Stimulated activated effector memory CD8-positive, alpha-beta T cell treated with anti-CD3 and anti-CD28 coated beads, Interleukin-12 subunit alpha, Interleukin-12 subunit beta, amount 100 ng/mL, for 72 hours (primary cell): ENCODE results near the gene RELL2.

ENCODE experiments used
- ATAC-seq: fragments of 150-1000 bp; cut with Tn5 transposase; 2 replicates; pipeline ENCODE4 v1.10.0; 2021
- DNase-seq, 2 donors: peaks; one replicate each; pipeline ENCODE4 v3.0.0; 2021 to 2022; ENCODE audit warnings: low spot score in 2 of 2
- H3K27ac Mint-ChIP-seq: one replicate; pipeline ENCODE4 v1.8.0; 2022; ENCODE audit warnings: mild to moderate bottlenecking, mixed read lengths
- H3K36me3 Mint-ChIP-seq: one replicate; pipeline ENCODE4 v1.8.0; 2022; ENCODE audit warnings: mild to moderate bottlenecking, mixed read lengths
- H3K4me1 Mint-ChIP-seq: one replicate; pipeline ENCODE4 v1.8.0; 2022; ENCODE audit warnings: mixed read lengths
- H3K4me3 Mint-ChIP-seq: one replicate; pipeline ENCODE4 v1.8.0; 2022; ENCODE audit warnings: mild to moderate bottlenecking, mixed read lengths
- H3K9me3 Mint-ChIP-seq: one replicate; pipeline ENCODE4 v1.8.0; 2022; ENCODE audit warnings: mixed read lengths

RELL2 gene

GRCh38 chr5:141672841-141673813 is 36.3 kb downstream of the RELL2 start:
- no peak overlapping the region for H3K4me3 Mint-ChIP-seq
- no peaks in the 10 kb centered on the region for H3K4me1 Mint-ChIP-seq
- no peak overlapping the region for H3K27ac Mint-ChIP-seq
- H3K36me3 Mint-ChIP-seq = peaks cover 5% of the 10 kb centered on the region
- ATAC-seq = no peak
- no peaks in the 10 kb centered on the region for H3K9me3 Mint-ChIP-seq
- no peak for DNase-seq

GRCh38 chr5:141674747-141675146 is 38.0 kb downstream of the RELL2 start:
- H3K4me3 Mint-ChIP-seq = no peak overlapping the region
- ATAC-seq = no peak
- H3K4me1 Mint-ChIP-seq = no peaks in the 10 kb centered on the region
- H3K36me3 Mint-ChIP-seq = no peaks in the 10 kb centered on the region
- no peak for DNase-seq
- H3K27ac Mint-ChIP-seq = no peak overlapping the region
- no peaks in the 10 kb centered on the region for H3K9me3 Mint-ChIP-seq

- H3K4me3 Mint-ChIP-seq = no peak overlapping the region
- H3K27ac Mint-ChIP-seq = no peak overlapping the region
- H3K4me1 Mint-ChIP-seq = peaks cover 3% of the 10 kb centered on the region
- no peaks in the 10 kb centered on the region for H3K9me3 Mint-ChIP-seq
- no peaks in the 10 kb centered on the region for H3K36me3 Mint-ChIP-seq
- ATAC-seq (no peak), DNase-seq (no peak)
Measured at GRCh38 chr5:141675672-141676071, 38.9 kb downstream of the RELL2 start.

GRCh38 chr5:141677415-141677814 is 40.6 kb downstream of the RELL2 start:
- H3K36me3 Mint-ChIP-seq = no peaks in the 10 kb centered on the region
- H3K4me1 Mint-ChIP-seq = peaks cover 18% of the 10 kb centered on the region
- no peaks in the 10 kb centered on the region for H3K9me3 Mint-ChIP-seq
- H3K27ac Mint-ChIP-seq = no peak overlapping the region
- no peak overlapping the region for H3K4me3 Mint-ChIP-seq
- no peak for DNase-seq
- no peak for ATAC-seq

- no peaks in the 10 kb centered on the region for H3K9me3 Mint-ChIP-seq
- H3K4me3 Mint-ChIP-seq = peak overlapping the region; percentile 63
- H3K4me1 Mint-ChIP-seq = peaks cover 35% of the 10 kb centered on the region
- DNase-seq = no peak
- no peak for ATAC-seq
- peak overlapping the region; percentile 67 for H3K27ac Mint-ChIP-seq
- no peaks in the 10 kb centered on the region for H3K36me3 Mint-ChIP-seq
Measured at GRCh38 chr5:141680178-141680577, 43.4 kb downstream of the RELL2 start.

GRCh38 chr5:141680751-141681201 is 44.0 kb downstream of the RELL2 start:
- DNase-seq (no peak), ATAC-seq (no peak)
- H3K9me3 Mint-ChIP-seq = no peaks in the 10 kb centered on the region
- H3K4me3 Mint-ChIP-seq = peak overlapping the region; percentile 63
- H3K27ac Mint-ChIP-seq = peak overlapping the region; percentile 67
- H3K4me1 Mint-ChIP-seq = peaks cover 35% of the 10 kb centered on the region
- no peaks in the 10 kb centered on the region for H3K36me3 Mint-ChIP-seq

- no peaks in the 10 kb centered on the region for H3K9me3 Mint-ChIP-seq
- no peaks in the 10 kb centered on the region for H3K36me3 Mint-ChIP-seq
- peaks cover 35% of the 10 kb centered on the region for H3K4me1 Mint-ChIP-seq
- no peak for ATAC-seq
- peak overlapping the region; percentile 67 for H3K27ac Mint-ChIP-seq
- DNase-seq = no peak
- peak overlapping the region; percentile 63 for H3K4me3 Mint-ChIP-seq
Measured at GRCh38 chr5:141681295-141681694, 44.5 kb downstream of the RELL2 start.

GRCh38 chr5:141681695-141682641 is 45.2 kb downstream of the RELL2 start, which contains the start of gene ARAP3:
Gene ARAP3 (minus strand): TSS chr5:141682230. CDS start chr5:141680486, 1,744 bp downstream.
- Mint-ChIP-seq H3K9me3 (no peaks in the 10 kb centered on the region), H3K4me3 (peak within 1 kb of the TSS; percentile 63), H3K36me3 (no peaks in the 10 kb centered on the region), H3K4me1 (peaks cover 35% of the 10 kb centered on the region), H3K27ac (peak within 1 kb of the TSS; percentile 67)
- peak; percentile 88 for ATAC-seq
- DNase-seq = peak; percentile 44 to 67

- Mint-ChIP-seq H3K9me3 (no peaks in the 10 kb centered on the region), H3K27ac (peak overlapping the region; percentile 67), H3K4me1 (peaks cover 35% of the 10 kb centered on the region), H3K4me3 (peak overlapping the region; percentile 63), H3K36me3 (no peaks in the 10 kb centered on the region)
- no peak for DNase-seq
- no peak for ATAC-seq
Measured at GRCh38 chr5:141683596-141684141, 46.9 kb downstream of the RELL2 start.

GRCh38 chr5:141685591-141685990 is 48.8 kb downstream of the RELL2 start:
- ATAC-seq (no peak), DNase-seq (no peak)
- Mint-ChIP-seq H3K9me3 (no peaks in the 10 kb centered on the region), H3K4me3 (no peak overlapping the region), H3K36me3 (no peaks in the 10 kb centered on the region), H3K4me1 (peaks cover 33% of the 10 kb centered on the region), H3K27ac (no peak overlapping the region)

GRCh38 chr5:141686648-141687416 is 50.0 kb downstream of the RELL2 start:
- H3K9me3 Mint-ChIP-seq = no peaks in the 10 kb centered on the region
- H3K4me1 Mint-ChIP-seq = peaks cover 24% of the 10 kb centered on the region
- ATAC-seq (no peak), DNase-seq (no peak)
- no peak overlapping the region for H3K27ac Mint-ChIP-seq
- H3K4me3 Mint-ChIP-seq = no peak overlapping the region
- H3K36me3 Mint-ChIP-seq = no peaks in the 10 kb centered on the region
